Astrocyte (in vitro differentiated cells and primary cell): ENCODE results near the gene SVIL.
"Not testable (repeated sequence)": the region's sequence is repeated elsewhere in the genome, so short reads cannot be mapped to it uniquely, and the experiment has no call there.

Experiments
- CTCF ChIP-seq: IDR thresholded peaks from 2 replicates; pipeline ENCODE4 v1.5.1; 2011; ENCODE audit warnings: low read depth, mild to moderate bottlenecking, inconsistent platforms, low read length, moderate library complexity; ENCODE audit not compliant: insufficient read depth
- EZH2 ChIP-seq: IDR thresholded peaks from 2 replicates; pipeline ENCODE4 v1.6.1; 2012; ENCODE audit warnings: mild to moderate bottlenecking, low read length, inconsistent platforms; ENCODE audit not compliant: insufficient read depth

- TF ChIP-seq CTCF, EZH2: not testable (repeated sequence)
Measured at GRCh38 chr10:29587102-29587749, 47.5 kb downstream of the SVIL start.
